SK-N-SH (cell line): ENCODE data around the gene SYNPR.

Experiments used
- CTCF ChIP-seq: fragments of 200-600 bp; sonication (generic); IDR thresholded peaks from 2 replicates; pipeline ENCODE4 v1.6.1; 2017; ENCODE audit warnings: antibody characterized with exemption, mild to moderate bottlenecking, moderate library complexity
- EP300 ChIP-seq, 2 experiments: IDR thresholded peaks; 2 replicates each; pipeline versions ENCODE4 v1.4.0 to v1.6.1; 2012; ENCODE audit warnings: borderline replicate concordance in 1 of 2, low read depth in 1 of 2, low read length in 1 of 2
- EZH2phosphoT487 ChIP-seq: fragments of 200-600 bp; sonication (generic); IDR thresholded peaks from 2 replicates; pipeline ENCODE4 v1.6.1; 2017; ENCODE audit warnings: low read depth, mixed run types, mild to moderate bottlenecking, antibody characterized with exemption, moderate library complexity, borderline replicate concordance
- FOXM1 ChIP-seq: IDR thresholded peaks from 2 replicates; pipeline ENCODE4 v1.4.0; 2012; ENCODE audit warnings: low read depth, mild to moderate bottlenecking
- GATA2 ChIP-seq: sonication (generic); formaldehyde crosslinking; IDR thresholded peaks from 2 replicates; pipeline ENCODE4 v1.5.0; 2020; ENCODE audit warnings: mild to moderate bottlenecking, missing genetic modification reagents
- JUND ChIP-seq: IDR thresholded peaks from 2 replicates; pipeline ENCODE4 v1.4.0; 2012
- MXI1 ChIP-seq: IDR thresholded peaks from 2 replicates; pipeline ENCODE4 v1.6.1; 2012; ENCODE audit warnings: mild to moderate bottlenecking, low read depth, low read length, improper control_type of control experiment
- NFIC ChIP-seq: IDR thresholded peaks from 2 replicates; pipeline ENCODE4 v1.4.0; 2012; ENCODE audit warnings: borderline replicate concordance
- POLR2AphosphoS5 ChIP-seq: IDR thresholded peaks from 2 replicates; pipeline ENCODE4 v1.6.1; 2012; ENCODE audit warnings: low read depth, low read length
- RAD21 ChIP-seq: IDR thresholded peaks from 2 replicates; pipeline ENCODE4 v1.6.1; 2012; ENCODE audit warnings: mild to moderate bottlenecking, low read length
- SIN3A ChIP-seq: IDR thresholded peaks from 2 replicates; pipeline ENCODE4 v1.6.1; 2012; ENCODE audit warnings: low read depth, mild to moderate bottlenecking, low read length, moderate library complexity, borderline replicate concordance
- TCF12 ChIP-seq: IDR thresholded peaks from 2 replicates; pipeline ENCODE4 v1.4.0; 2012
- USF1 ChIP-seq: IDR thresholded peaks from 2 replicates; pipeline ENCODE4 v1.4.0; 2012; ENCODE audit warnings: low read depth, borderline replicate concordance
- USF2 ChIP-seq: fragments of 150-350 bp; IDR thresholded peaks from 2 replicates; pipeline ENCODE4 v1.6.1; 2017; ENCODE audit warnings: antibody characterized with exemption, low read length, low read depth, borderline replicate concordance

- TF ChIP-seq RAD21 (no peak), POLR2AphosphoS5 (no peak), GATA2 (CRISPR knock-in tag) (no peak), CTCF (no peak), SIN3A (no peak), EP300 (IDR thresholded peaks at IDR 0.05; ENCODE audit: borderline replicate concordance in 1 of 2, low read depth in 1 of 2, low read length in 1 of 2) (no peak), TCF12 (no peak), USF2 (no peak), EZH2phosphoT487 (no peak), USF1 (no peak), FOXM1 (no peak), MXI1 (no peak), JUND (no peak), NFIC (no peak)
Measured at GRCh38 chr3:63344661-63345060, 66.6 kb downstream of the SYNPR start.
